Measurements from ENCODE around the gene FRMD4A.
"Not testable (repeated sequence)": the region's sequence is repeated elsewhere in the genome, so short reads cannot be mapped to it uniquely, and the experiment has no call there.

The FRMD4A gene

DNA sequence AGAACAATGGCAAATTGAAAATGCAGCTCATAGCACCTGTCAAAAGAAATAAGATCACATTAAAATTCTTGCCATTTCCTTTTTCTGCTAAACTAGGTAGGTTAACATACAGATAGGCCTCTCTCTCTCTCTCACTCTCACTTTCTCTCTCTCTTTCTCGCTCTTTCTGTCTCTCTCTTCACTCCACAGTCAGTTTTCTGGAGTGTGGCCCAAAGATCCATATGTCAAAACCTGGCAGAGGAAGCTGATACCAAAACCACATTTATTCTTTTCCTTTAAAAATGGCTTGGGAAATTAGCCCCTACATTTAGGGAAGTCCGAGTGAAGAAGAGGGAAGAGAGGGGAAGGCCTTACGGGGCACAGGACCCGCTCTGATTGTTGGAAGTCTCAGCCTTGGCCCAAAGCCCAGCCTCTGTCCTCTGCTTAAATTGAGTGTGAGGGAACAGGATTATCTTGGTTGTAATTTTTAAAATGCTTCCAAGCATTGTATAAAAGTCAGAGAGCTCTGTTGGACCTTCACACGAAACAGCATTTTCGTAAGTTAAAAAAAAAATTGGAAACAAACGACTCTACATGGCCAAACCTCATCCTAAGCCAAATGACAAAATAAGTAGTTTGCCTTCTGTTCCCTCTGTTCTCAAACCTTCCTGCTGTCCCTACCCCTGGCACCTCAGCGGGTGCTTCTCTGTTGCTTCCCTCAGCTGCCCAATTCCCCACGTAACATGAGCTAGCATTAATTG is 83.2 kb downstream of the FRMD4A start:
- H3K4me1 ChIP-seq (ENCODE audit: control insufficient read depth in 5 of 5, insufficient read depth in 5 of 5, low read length in 5 of 5): peaks cover 0 to 6% (median 0%) of the 10 kb centered on the region in 5 donors
- H3K9ac ChIP-seq (ENCODE audit: low read length in 5 of 5): no peak overlapping the region
- H3K9me3 ChIP-seq (ENCODE audit: control insufficient read depth in 5 of 5, low read length in 5 of 5): peaks cover 0 to 10% (median 3%) of the 10 kb centered on the region in 5 donors
- no peaks in the 10 kb centered on the region for H3K36me3 ChIP-seq (ENCODE audit: control insufficient read depth in 5 of 5, insufficient read depth in 5 of 5, low read length in 5 of 5)
- no peak overlapping the region for H3K4me3 ChIP-seq (ENCODE audit: low read depth in 1 of 5, low read length in 5 of 5)
- no peak overlapping the region for H3K27ac ChIP-seq (ENCODE audit: low read depth, low read length)
- H3K27me3 ChIP-seq (ENCODE audit: control insufficient read depth in 5 of 5, insufficient read depth in 4 of 5, low read length in 5 of 5): peaks cover 0 to 3% (median 0%) of the 10 kb centered on the region in 5 donors

GRCh38 chr10:14244801-14245211 is 85.9 kb downstream of the FRMD4A start:
- no peak overlapping the region for H3K4me3 ChIP-seq (ENCODE audit: low read depth in 1 of 5, low read length in 5 of 5)
- H3K4me1 ChIP-seq (ENCODE audit: control insufficient read depth in 5 of 5, insufficient read depth in 5 of 5, low read length in 5 of 5): peaks cover 0 to 6% (median 0%) of the 10 kb centered on the region in 5 donors
- no peak overlapping the region for H3K9ac ChIP-seq (ENCODE audit: low read length in 5 of 5)
- H3K27ac ChIP-seq (ENCODE audit: low read depth, low read length): no peak overlapping the region
- H3K27me3 ChIP-seq (ENCODE audit: control insufficient read depth in 5 of 5, insufficient read depth in 4 of 5, low read length in 5 of 5): peaks cover 3 to 11% (median 7%) of the 10 kb centered on the region in 5 donors
- no peaks in the 10 kb centered on the region for H3K9me3 ChIP-seq (ENCODE audit: control insufficient read depth in 5 of 5, low read length in 5 of 5)
- no peaks in the 10 kb centered on the region for H3K36me3 ChIP-seq (ENCODE audit: control insufficient read depth in 5 of 5, insufficient read depth in 5 of 5, low read length in 5 of 5)

GRCh38 chr10:14244147-14244546 is 86.6 kb downstream of the FRMD4A start:
- H3K4me3 ChIP-seq (ENCODE audit: low read depth in 1 of 5, low read length in 5 of 5): no peak overlapping the region
- no peaks in the 10 kb centered on the region for H3K9me3 ChIP-seq (ENCODE audit: control insufficient read depth in 5 of 5, low read length in 5 of 5)
- H3K36me3 ChIP-seq (ENCODE audit: control insufficient read depth in 5 of 5, insufficient read depth in 5 of 5, low read length in 5 of 5): no peaks in the 10 kb centered on the region
- peaks cover 3 to 11% (median 7%) of the 10 kb centered on the region in 5 donors for H3K27me3 ChIP-seq (ENCODE audit: control insufficient read depth in 5 of 5, insufficient read depth in 4 of 5, low read length in 5 of 5)
- H3K27ac ChIP-seq (ENCODE audit: low read depth, low read length): no peak overlapping the region
- H3K9ac ChIP-seq (ENCODE audit: low read length in 5 of 5): no peak overlapping the region
- peaks cover 0 to 6% (median 0%) of the 10 kb centered on the region in 5 donors for H3K4me1 ChIP-seq (ENCODE audit: control insufficient read depth in 5 of 5, insufficient read depth in 5 of 5, low read length in 5 of 5)

GRCh38 chr10:14243221-14243620 is 87.5 kb downstream of the FRMD4A start:
- H3K9me3 ChIP-seq (ENCODE audit: control insufficient read depth in 5 of 5, low read length in 5 of 5): no peaks in the 10 kb centered on the region
- H3K36me3 ChIP-seq (ENCODE audit: control insufficient read depth in 5 of 5, insufficient read depth in 5 of 5, low read length in 5 of 5): no peaks in the 10 kb centered on the region
- H3K27me3 ChIP-seq (ENCODE audit: control insufficient read depth in 5 of 5, insufficient read depth in 4 of 5, low read length in 5 of 5): peaks cover 3 to 11% (median 7%) of the 10 kb centered on the region in 5 donors
- no peak overlapping the region for H3K27ac ChIP-seq (ENCODE audit: low read depth, low read length)
- peaks cover 0 to 6% (median 0%) of the 10 kb centered on the region in 5 donors for H3K4me1 ChIP-seq (ENCODE audit: control insufficient read depth in 5 of 5, insufficient read depth in 5 of 5, low read length in 5 of 5)
- H3K4me3 ChIP-seq (ENCODE audit: low read depth in 1 of 5, low read length in 5 of 5): no peak overlapping the region
- no peak overlapping the region for H3K9ac ChIP-seq (ENCODE audit: low read length in 5 of 5)

DNA sequence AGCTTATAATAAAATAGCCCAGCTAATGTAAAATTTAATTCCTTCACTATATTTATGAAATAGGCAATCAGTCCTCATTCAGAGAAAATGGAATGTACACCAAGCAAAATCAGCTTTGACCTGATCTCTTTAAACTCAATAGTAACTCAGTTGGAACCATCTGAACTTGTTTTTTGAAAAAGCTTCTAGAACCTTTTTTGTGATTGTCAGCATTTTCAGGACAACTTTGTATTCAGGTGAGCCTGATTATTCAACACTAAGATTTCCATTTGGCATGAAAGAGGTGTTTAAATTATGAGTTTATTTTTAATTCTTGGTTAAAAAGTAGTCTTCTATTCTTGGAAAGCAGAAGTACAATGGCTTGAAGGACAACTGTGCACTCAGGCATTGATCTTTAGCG is 89.5 kb downstream of the FRMD4A start:
- Histone ChIP-seq H3K4me1 (ENCODE audit: control insufficient read depth in 5 of 5, insufficient read depth in 5 of 5, low read length in 5 of 5) (no peaks in the 10 kb centered on the region), H3K9me3 (ENCODE audit: control insufficient read depth in 5 of 5, low read length in 5 of 5) (no peaks in the 10 kb centered on the region), H3K36me3 (ENCODE audit: control insufficient read depth in 5 of 5, insufficient read depth in 5 of 5, low read length in 5 of 5) (no peaks in the 10 kb centered on the region), H3K9ac (ENCODE audit: low read length in 5 of 5) (no peak overlapping the region), H3K4me3 (ENCODE audit: low read depth in 1 of 5, low read length in 5 of 5) (no peak overlapping the region), H3K27me3 (ENCODE audit: control insufficient read depth in 5 of 5, insufficient read depth in 4 of 5, low read length in 5 of 5) (peaks cover 6 to 12% (median 7%) of the 10 kb centered on the region in 5 donors), H3K27ac (ENCODE audit: low read depth, low read length) (no peak overlapping the region)

GRCh38 chr10:14240253-14241189 is 90.2 kb downstream of the FRMD4A start:
- Histone ChIP-seq H3K9ac (ENCODE audit: low read length in 5 of 5) (no peak overlapping the region), H3K27ac (ENCODE audit: low read depth, low read length) (no peak overlapping the region), H3K9me3 (ENCODE audit: control insufficient read depth in 5 of 5, low read length in 5 of 5) (no peaks in the 10 kb centered on the region), H3K4me3 (ENCODE audit: low read depth in 1 of 5, low read length in 5 of 5) (no peak overlapping the region), H3K4me1 (ENCODE audit: control insufficient read depth in 5 of 5, insufficient read depth in 5 of 5, low read length in 5 of 5) (no peaks in the 10 kb centered on the region), H3K27me3 (ENCODE audit: control insufficient read depth in 5 of 5, insufficient read depth in 4 of 5, low read length in 5 of 5) (peaks cover 6 to 13% (median 7%) of the 10 kb centered on the region in 5 donors), H3K36me3 (ENCODE audit: control insufficient read depth in 5 of 5, insufficient read depth in 5 of 5, low read length in 5 of 5) (no peaks in the 10 kb centered on the region)

DNA sequence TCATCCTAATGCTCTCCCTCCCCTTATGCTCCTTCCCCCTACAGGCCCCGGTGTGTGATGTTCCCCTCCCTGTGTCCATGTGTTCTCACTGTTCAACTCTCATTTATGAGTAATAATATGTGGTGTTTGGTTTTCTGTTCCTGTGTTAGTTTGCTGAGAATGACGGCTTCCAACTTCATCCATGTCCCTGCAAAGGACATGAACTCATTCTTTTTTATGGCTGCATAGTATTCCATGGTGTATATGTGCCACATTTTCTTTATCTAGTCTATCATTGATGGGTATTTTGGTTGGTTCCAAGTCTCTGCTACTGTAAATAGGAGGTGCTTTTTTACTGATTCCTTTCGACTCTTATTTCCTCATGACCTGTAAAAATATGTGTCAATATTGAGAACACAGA is 92.1 kb downstream of the FRMD4A start:
- not testable (repeated sequence) for H3K27ac ChIP-seq (ENCODE audit: low read depth, low read length); H3K9ac ChIP-seq (ENCODE audit: low read length in 5 of 5); H3K4me3 ChIP-seq (ENCODE audit: low read depth in 1 of 5, low read length in 5 of 5); H3K4me1 ChIP-seq (ENCODE audit: control insufficient read depth in 5 of 5, insufficient read depth in 5 of 5, low read length in 5 of 5); H3K36me3 ChIP-seq (ENCODE audit: control insufficient read depth in 5 of 5, insufficient read depth in 5 of 5, low read length in 5 of 5); H3K9me3 ChIP-seq (ENCODE audit: control insufficient read depth in 5 of 5, low read length in 5 of 5)
- peaks cover 7 to 15% (median 10%) of the 10 kb centered on the region in 5 donors for H3K27me3 ChIP-seq (ENCODE audit: control insufficient read depth in 5 of 5, insufficient read depth in 4 of 5, low read length in 5 of 5)

GRCh38 chr10:14236341-14236740 is 94.4 kb downstream of the FRMD4A start:
- Histone ChIP-seq H3K27ac (ENCODE audit: low read depth, low read length) (no peak overlapping the region), H3K27me3 (ENCODE audit: control insufficient read depth in 5 of 5, insufficient read depth in 4 of 5, low read length in 5 of 5) (peaks cover 7 to 12% (median 10%) of the 10 kb centered on the region in 5 donors), H3K9ac (ENCODE audit: low read length in 5 of 5) (no peak overlapping the region), H3K4me1 (ENCODE audit: control insufficient read depth in 5 of 5, insufficient read depth in 5 of 5, low read length in 5 of 5) (no peaks in the 10 kb centered on the region), H3K9me3 (ENCODE audit: control insufficient read depth in 5 of 5, low read length in 5 of 5) (no peaks in the 10 kb centered on the region), H3K4me3 (ENCODE audit: low read depth in 1 of 5, low read length in 5 of 5) (no peak overlapping the region), H3K36me3 (ENCODE audit: control insufficient read depth in 5 of 5, insufficient read depth in 5 of 5, low read length in 5 of 5) (no peaks in the 10 kb centered on the region)

DNA sequence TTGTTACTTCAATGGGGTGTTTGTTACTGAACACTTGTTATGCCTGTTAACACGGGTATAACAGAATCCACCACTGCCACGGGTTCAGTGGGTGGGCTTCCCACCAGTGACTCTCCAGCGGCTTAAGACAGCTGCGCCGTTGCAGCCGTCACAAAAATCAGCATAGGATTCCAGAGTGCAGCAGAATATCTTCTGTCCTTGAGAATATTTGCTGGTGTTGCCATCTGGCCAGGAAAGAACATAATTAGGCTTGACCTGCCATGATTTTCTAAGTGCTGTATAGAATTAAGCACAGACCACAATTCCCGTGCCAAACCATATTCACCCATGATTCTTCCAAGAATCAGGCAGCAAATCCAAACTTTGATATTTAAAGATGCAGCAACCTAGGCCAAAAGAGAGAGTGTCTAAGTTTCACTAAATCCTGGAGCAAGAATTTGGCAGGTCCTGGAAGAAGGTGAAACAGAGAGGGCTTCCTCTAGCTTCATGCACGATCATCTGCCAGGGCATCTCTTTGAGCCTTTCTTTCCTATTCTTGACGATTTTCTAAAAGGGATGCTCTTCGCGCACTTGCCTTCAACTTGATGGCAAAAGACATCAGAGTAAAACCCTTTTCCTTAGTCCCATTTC is 95.0 kb downstream of the FRMD4A start:
- H3K9ac ChIP-seq (ENCODE audit: low read length in 5 of 5): no peak overlapping the region
- H3K4me1 ChIP-seq (ENCODE audit: control insufficient read depth in 5 of 5, insufficient read depth in 5 of 5, low read length in 5 of 5): no peaks in the 10 kb centered on the region
- H3K27ac ChIP-seq (ENCODE audit: low read depth, low read length): no peak overlapping the region
- no peaks in the 10 kb centered on the region for H3K36me3 ChIP-seq (ENCODE audit: control insufficient read depth in 5 of 5, insufficient read depth in 5 of 5, low read length in 5 of 5)
- peaks cover 7 to 12% (median 10%) of the 10 kb centered on the region in 5 donors for H3K27me3 ChIP-seq (ENCODE audit: control insufficient read depth in 5 of 5, insufficient read depth in 4 of 5, low read length in 5 of 5)
- H3K4me3 ChIP-seq (ENCODE audit: low read depth in 1 of 5, low read length in 5 of 5): no peak overlapping the region
- H3K9me3 ChIP-seq (ENCODE audit: control insufficient read depth in 5 of 5, low read length in 5 of 5): no peaks in the 10 kb centered on the region
